Measurements from ENCODE around the gene SLC38A3. TPM values are rescaled to one million over a fixed set of nuclear protein-coding genes. Genes with fewer than 3 reads are reported as not detected.
A peak's percentile ranks its signal among the peaks of the same experiment; 100 is the strongest.
"Not testable (repeated sequence)": the region's sequence is repeated elsewhere in the genome, so short reads cannot be mapped to it uniquely, and the experiment has no call there.

The SLC38A3 gene
- polyA plus RNA-seq, 6 donors from 2014 or later, result not detected

DNA sequence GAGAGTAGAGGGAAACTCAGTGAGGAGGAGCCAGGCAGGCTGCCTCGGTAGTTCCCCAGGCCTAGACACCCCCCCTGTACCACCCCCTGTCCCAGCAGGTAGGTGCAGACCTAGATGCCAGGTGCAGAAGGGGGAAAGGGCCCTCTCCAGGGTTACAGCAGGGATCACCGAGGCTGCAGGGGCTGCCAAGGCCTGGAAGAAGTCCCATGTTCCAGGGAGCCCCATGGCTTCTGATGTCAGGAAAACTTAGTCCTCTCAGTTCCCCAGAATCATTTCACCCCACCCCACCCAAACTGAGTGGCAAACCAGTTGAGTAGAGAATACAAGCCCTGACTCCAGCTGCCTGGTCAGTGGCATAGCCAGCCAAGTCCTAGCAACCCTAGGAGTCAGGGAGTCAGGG, 56.4 kb downstream of the SLC38A3 start:
- peak overlapping the region in 1 of 8 donors; percentile 2 for H3K4me3 Mint-ChIP-seq

GRCh38 chr3:50262200-50262599, 57.1 kb downstream of the SLC38A3 start:
- DNase-seq; H3K27ac Mint-ChIP-seq; H3K9me3 Mint-ChIP-seq; ATAC-seq (ENCODE audit: low read depth in 2 of 2); H3K4me3 Mint-ChIP-seq; H3K36me3 Mint-ChIP-seq: not testable (repeated sequence)
- peaks cover 0 to 16% (median 8%) of the 10 kb centered on the region in 3 donors for H3K27me3 Mint-ChIP-seq
- peaks cover 4 to 10% (median 9%) of the 10 kb centered on the region in 3 donors for H3K4me1 Mint-ChIP-seq

More for the DNA sequence above, 56.4 kb downstream of the SLC38A3 start:
- H3K27me3 Mint-ChIP-seq, result peaks cover 0 to 10% (median 8%) of the 10 kb centered on the region in 3 donors
- no peaks in the 10 kb centered on the region for H3K9me3 Mint-ChIP-seq
- peaks cover 4 to 10% (median 9%) of the 10 kb centered on the region in 3 donors for H3K4me1 Mint-ChIP-seq
- DNase-seq (no peak), ATAC-seq (ENCODE audit: low read depth in 2 of 2) (no peak)
- H3K27ac Mint-ChIP-seq, result no peak overlapping the region
- no peaks in the 10 kb centered on the region for H3K36me3 Mint-ChIP-seq

- DNase-seq, result no peak
- no peak for ATAC-seq (ENCODE audit: low read depth in 2 of 2)
- Mint-ChIP-seq H3K9me3 (no peaks in the 10 kb centered on the region), H3K4me1 (peaks cover 4 to 9% (median 8%) of the 10 kb centered on the region in 3 donors), H3K27me3 (peaks cover 0 to 18% (median 8%) of the 10 kb centered on the region in 3 donors), H3K27ac (no peak overlapping the region), H3K4me3 (peak overlapping the region in 2 of 8 donors; percentile 25 to 42), H3K36me3 (no peaks in the 10 kb centered on the region)
Observed at GRCh38 chr3:50262778-50263177, 57.7 kb downstream of the SLC38A3 start.

DNA sequence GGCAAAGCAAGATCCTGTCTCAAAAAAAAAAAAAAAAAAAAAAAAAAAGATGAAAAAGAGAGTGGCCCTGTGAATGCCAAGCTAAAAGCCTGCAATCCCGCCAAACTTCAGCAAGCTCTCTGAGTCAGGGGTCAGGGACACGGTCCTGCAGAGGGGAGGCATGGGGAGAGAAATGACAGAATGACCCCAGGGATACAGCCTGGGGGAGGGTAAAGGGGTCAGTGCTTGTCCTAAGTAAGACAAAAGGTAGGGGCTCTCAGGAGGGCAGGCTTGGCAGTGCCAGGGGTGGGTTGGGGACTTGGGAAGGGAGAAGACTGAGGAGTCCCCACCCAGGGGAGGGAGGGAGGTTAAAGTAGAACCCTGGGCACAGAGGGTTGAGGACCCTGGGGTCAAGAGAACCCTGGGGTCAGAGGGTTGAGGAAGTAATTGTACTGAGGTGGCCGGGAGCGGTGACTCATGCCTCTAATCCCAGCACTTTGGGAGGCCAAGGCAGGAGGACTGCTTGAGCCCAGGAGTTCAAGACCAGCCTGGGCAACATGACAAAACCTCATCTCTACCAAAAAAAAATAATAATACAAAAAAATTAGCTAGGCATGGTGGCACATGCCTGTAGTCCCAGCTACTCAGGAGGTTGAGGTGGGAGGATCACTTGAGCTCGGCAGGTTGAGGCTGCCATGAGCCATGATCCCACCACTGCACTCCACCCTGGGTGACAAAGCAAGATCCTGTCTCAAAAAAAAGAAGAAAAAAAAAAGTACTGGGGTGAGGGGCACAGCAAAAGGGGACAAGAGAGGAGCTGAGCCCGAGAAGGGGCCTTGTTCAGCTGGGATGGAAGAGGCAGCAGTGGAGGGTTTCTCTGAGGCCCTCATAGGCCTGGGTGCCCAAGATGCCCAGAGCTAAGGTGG, 58.7 kb downstream of the SLC38A3 start:
- Mint-ChIP-seq H3K27me3 (peaks cover 7 to 22% (median 8%) of the 10 kb centered on the region in 3 donors), H3K36me3 (no peaks in the 10 kb centered on the region), H3K4me3 (no peak overlapping the region), H3K27ac (no peak overlapping the region), H3K4me1 (peaks cover 4 to 9% (median 4%) of the 10 kb centered on the region in 3 donors), H3K9me3 (no peaks in the 10 kb centered on the region)
- ATAC-seq (ENCODE audit: low read depth in 2 of 2) (no peak), DNase-seq (no peak)

DNA sequence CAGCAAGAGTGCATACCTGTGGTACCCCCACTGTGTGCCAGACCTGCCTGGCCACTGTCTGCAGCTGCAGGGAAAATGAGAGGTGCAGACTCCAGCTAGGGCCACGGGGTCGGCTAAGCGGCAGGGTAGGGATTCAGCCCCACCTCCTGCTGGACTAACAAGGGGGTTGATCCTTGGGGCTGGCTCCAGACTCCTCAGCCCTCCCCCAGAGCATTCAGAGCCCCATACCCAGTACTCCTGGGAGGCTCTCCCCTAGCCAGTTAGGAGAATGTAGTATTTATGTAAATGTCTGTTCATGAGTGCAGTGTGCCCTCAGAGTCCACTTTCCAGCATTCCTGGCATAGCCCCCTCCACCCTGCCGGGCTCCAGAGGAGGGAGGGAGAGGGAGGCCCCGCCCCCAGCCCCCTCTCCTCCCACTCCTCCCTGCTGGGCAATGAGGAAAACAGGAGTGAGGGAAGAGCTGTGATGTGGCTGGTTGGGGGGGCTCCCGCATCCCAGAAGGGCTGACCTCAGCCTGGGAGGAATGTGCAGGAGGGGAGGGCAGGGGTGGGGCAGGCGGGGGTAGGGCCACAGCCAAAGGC, 59.4 kb downstream of the SLC38A3 start:
- Mint-ChIP-seq H3K4me3 (no peak overlapping the region), H3K27me3 (peaks cover 8 to 28% (median 8%) of the 10 kb centered on the region in 3 donors), H3K4me1 (peaks cover 4 to 8% (median 4%) of the 10 kb centered on the region in 3 donors), H3K27ac (no peak overlapping the region), H3K9me3 (no peaks in the 10 kb centered on the region), H3K36me3 (no peaks in the 10 kb centered on the region)
- no peak for DNase-seq
- ATAC-seq (ENCODE audit: low read depth in 2 of 2), result no peak

DNA sequence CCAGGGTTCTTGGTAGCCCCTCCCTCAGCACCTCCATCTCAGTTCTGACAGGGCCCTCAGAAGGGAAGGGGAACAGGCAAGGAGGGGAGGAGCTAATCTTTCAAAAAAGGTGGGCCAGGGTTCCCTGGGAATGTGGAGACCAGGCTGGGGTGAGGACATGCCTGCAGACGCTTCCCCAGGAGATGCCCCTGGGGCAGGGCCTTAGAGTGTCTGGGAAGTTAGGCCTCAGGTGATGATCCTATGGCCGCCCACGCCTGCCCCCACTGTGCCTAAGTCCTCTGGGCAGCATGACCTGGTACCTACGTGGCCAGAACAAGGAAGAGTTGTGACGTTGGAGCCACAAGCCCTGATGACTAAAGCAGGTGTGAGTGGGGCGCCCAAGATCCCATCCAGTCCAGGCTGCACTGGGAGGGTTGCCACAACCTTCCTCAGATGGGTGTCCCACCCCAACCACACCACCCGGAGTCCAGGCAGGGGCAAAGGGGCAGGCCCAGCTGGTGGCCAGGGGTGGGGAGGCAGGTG, 60.0 kb downstream of the SLC38A3 start:
- H3K9me3 Mint-ChIP-seq, result no peaks in the 10 kb centered on the region
- no peak overlapping the region for H3K27ac Mint-ChIP-seq
- no peak for ATAC-seq (ENCODE audit: low read depth in 2 of 2)
- no peak overlapping the region for H3K4me3 Mint-ChIP-seq
- H3K27me3 Mint-ChIP-seq, result peaks cover 8 to 30% (median 8%) of the 10 kb centered on the region in 3 donors
- peaks cover 0 to 4% (median 1%) of the 10 kb centered on the region in 3 donors for H3K4me1 Mint-ChIP-seq
- DNase-seq, result no peak
- H3K36me3 Mint-ChIP-seq, result no peaks in the 10 kb centered on the region

GRCh38 chr3:50265571-50265970, 60.5 kb downstream of the SLC38A3 start:
- Mint-ChIP-seq H3K36me3 (no peaks in the 10 kb centered on the region), H3K27me3 (peaks cover 8 to 30% (median 8%) of the 10 kb centered on the region in 3 donors), H3K9me3 (no peaks in the 10 kb centered on the region), H3K4me3 (peak overlapping the region in 1 of 8 donors; percentile 63), H3K4me1 (peaks cover 0 to 2% (median 1%) of the 10 kb centered on the region in 3 donors), H3K27ac (no peak overlapping the region)
- ATAC-seq (ENCODE audit: low read depth in 2 of 2) (no peak), DNase-seq (no peak)

- H3K27ac Mint-ChIP-seq, result no peak overlapping the region
- DNase-seq, result no peak
Observed at GRCh38 chr3:50266017-50266416, 60.9 kb downstream of the SLC38A3 start.

GRCh38 chr3:50266836-50267235, 61.8 kb downstream of the SLC38A3 start:
- ATAC-seq (ENCODE audit: low read depth in 2 of 2) (no peak), DNase-seq (no peak)
- Mint-ChIP-seq H3K27me3 (peaks cover 8 to 39% (median 8%) of the 10 kb centered on the region in 3 donors), H3K4me3 (no peak overlapping the region), H3K27ac (no peak overlapping the region), H3K36me3 (no peaks in the 10 kb centered on the region), H3K9me3 (no peaks in the 10 kb centered on the region), H3K4me1 (no peaks in the 10 kb centered on the region)

More at GRCh38 chr3:50266017-50266416, 60.9 kb downstream of the SLC38A3 start:
- Mint-ChIP-seq H3K4me3 (peak overlapping the region in 1 of 8 donors; percentile 63), H3K27me3 (peaks cover 8 to 31% (median 8%) of the 10 kb centered on the region in 3 donors), H3K9me3 (no peaks in the 10 kb centered on the region), H3K36me3 (no peaks in the 10 kb centered on the region), H3K4me1 (peaks cover 0 to 1% (median 0%) of the 10 kb centered on the region in 3 donors)
- ATAC-seq (ENCODE audit: low read depth in 2 of 2), result no peak

DNA sequence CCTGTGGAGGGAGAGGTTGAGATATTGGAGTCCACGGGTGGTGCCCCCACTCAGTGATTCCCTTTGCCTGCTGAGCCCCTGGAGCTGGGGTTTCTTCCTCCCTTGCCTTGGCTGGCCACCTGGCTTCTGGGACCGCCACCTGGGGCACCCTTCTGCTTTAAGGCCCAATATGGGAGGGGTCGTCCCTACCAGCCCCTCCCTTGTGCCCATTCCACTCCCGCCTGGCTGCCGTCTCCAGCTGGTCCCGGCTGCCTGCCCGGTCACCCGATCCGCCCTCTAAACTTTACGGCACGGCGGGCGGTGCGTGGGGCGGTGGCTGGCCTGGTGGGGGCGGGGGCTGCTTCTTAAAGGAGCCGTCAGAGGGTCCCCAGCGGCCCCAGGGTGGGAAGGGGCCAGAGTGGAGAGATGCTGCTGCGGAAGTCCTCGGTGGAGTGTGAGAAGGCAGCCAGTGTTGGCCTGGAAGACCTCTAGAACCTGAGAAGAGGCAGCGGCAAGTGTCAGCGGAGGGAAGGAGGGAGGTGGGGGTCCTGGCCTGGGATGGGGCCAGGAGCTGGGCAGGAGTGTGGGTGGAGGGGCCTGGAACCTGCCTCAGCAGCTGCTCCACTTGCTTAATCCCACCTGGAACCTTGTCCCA, 62.3 kb downstream of the SLC38A3 start:
- Mint-ChIP-seq H3K36me3 (no peaks in the 10 kb centered on the region), H3K4me1 (no peaks in the 10 kb centered on the region), H3K4me3 (no peak overlapping the region), H3K27ac (no peak overlapping the region), H3K9me3 (no peaks in the 10 kb centered on the region), H3K27me3 (peaks cover 8 to 41% (median 8%) of the 10 kb centered on the region in 3 donors)
- DNase-seq, result no peak
- no peak for ATAC-seq (ENCODE audit: low read depth in 2 of 2)

- H3K36me3 Mint-ChIP-seq, result no peaks in the 10 kb centered on the region
- peaks cover 13 to 47% (median 14%) of the 10 kb centered on the region in 3 donors for H3K27me3 Mint-ChIP-seq
- H3K4me1 Mint-ChIP-seq, result peaks cover 4 to 6% (median 5%) of the 10 kb centered on the region in 3 donors
- H3K4me3 Mint-ChIP-seq, result no peak overlapping the region
- H3K27ac Mint-ChIP-seq, result peak overlapping the region in 1 of 6 donors; percentile 59
- DNase-seq (no peak), ATAC-seq (ENCODE audit: low read depth in 2 of 2) (no peak)
- H3K9me3 Mint-ChIP-seq, result no peaks in the 10 kb centered on the region
Observed at GRCh38 chr3:50268276-50268675, 63.2 kb downstream of the SLC38A3 start.

DNA sequence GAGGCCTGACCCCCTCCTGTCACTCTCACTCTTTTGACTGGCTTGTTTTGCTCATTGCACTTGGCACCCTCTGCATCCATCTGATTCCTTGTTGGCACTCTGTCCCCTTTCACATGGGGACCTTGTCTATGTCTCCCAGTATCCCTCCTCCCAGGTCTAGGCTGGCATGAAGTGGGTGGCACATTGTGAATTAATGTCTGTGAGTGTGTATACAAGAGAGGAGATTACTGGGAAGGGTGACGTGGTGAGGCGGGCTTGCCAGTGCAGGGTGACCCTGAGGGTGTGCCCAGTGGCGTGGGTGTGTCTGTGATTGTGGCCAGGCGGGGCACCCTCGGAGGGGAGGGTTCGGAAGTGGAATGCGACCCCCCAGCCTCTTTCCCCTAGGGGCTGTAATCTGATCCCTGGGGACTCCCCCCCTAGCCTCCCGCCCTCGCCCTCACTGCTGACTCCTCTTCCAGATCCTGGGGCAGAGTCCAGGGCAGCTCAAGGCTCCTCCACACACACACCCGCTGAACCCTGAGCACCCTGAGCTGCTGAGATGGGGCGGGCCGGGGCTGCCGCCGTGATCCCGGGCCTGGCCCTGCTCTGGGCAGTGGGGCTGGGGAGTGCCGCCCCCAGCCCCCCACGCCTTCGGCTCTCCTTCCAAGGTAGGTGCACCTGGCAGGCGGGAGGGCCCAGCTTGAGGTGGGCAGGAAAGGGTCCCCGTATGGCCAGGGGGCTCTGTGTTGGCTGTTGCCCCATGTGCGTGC, 63.8 kb downstream of the SLC38A3 start, which contains the start of gene SEMA3B:
SEMA3B (plus strand) TSS at position 445 of the 749 bp plus-strand sequence; CDS start at position 539, 94 bp downstream.
- Mint-ChIP-seq H3K9me3 (no peaks in the 10 kb centered on the region), H3K36me3 (no peaks in the 10 kb centered on the region), H3K27me3 (peaks cover 13 to 48% (median 16%) of the 10 kb centered on the region in 3 donors), H3K4me1 (peaks cover 4 to 8% (median 6%) of the 10 kb centered on the region in 3 donors), H3K27ac (peak within 1 kb of the TSS in 1 of 6 donors; percentile 59), H3K4me3 (peak within 1 kb of the TSS in 1 of 8 donors; percentile 56)
- DNase-seq (no peak), ATAC-seq (ENCODE audit: low read depth in 2 of 2) (no peak)
